Islet precursor cell (in vitro differentiated cells): Measurements from ENCODE around the gene CES2.
"Not testable (repeated sequence)": the region's sequence is repeated elsewhere in the genome, so short reads cannot be mapped to it uniquely, and the experiment has no call there.

Experiments used
- DNase-seq: peaks from one replicate; pipeline ENCODE4 v3.0.0-alpha.2; 2018

The CES2 gene

GRCh38 chr16:66991545-66992077, 56.3 kb downstream of the CES2 start:
- no peak for DNase-seq

- DNase-seq = not testable (repeated sequence)
Measured at GRCh38 chr16:66993558-66993957, 58.2 kb downstream of the CES2 start.
